IPS DF 6.9 (cell line): Measurements from ENCODE around the gene PDE10A.

Experiments used
- DNase-seq: peaks from one replicate; pipeline ENCODE4 v3.0.0-alpha.2; 2013; ENCODE audit warnings: low read depth, low spot score
- H3K27ac ChIP-seq: one replicate; pipeline ENCODE4 v1.5.1; 2013; ENCODE audit warnings: low read length, control low read depth
- H3K27me3 ChIP-seq: 2 replicates; pipeline ENCODE4 v1.6.1; 2013; ENCODE audit warnings: mild to moderate bottlenecking, low read length; ENCODE audit not compliant: control insufficient read depth, insufficient read depth
- H3K36me3 ChIP-seq: 2 replicates; pipeline ENCODE4 v1.6.1; 2013; ENCODE audit warnings: low read length; ENCODE audit not compliant: control insufficient read depth, insufficient read depth
- H3K4me1 ChIP-seq: 2 replicates; pipeline ENCODE4 v1.6.1; 2013; ENCODE audit warnings: low read length; ENCODE audit not compliant: control insufficient read depth, insufficient read depth
- H3K4me3 ChIP-seq: 2 replicates; pipeline ENCODE4 v1.5.1; 2013; ENCODE audit warnings: mild to moderate bottlenecking, low read length
- H3K9me3 ChIP-seq: 2 replicates; pipeline ENCODE4 v1.6.1; 2013; ENCODE audit warnings: low read length, inconsistent platforms; ENCODE audit not compliant: control insufficient read depth, insufficient read depth
- WGBS: extraction: QIAGEN DNeasy Blood & Tissue Kit; methylation state at CpG from one replicate; pipeline ENCODE4 v1.1.7; 2013; ENCODE audit warnings: mixed read lengths, missing lambda C conversion rate; ENCODE audit not compliant: insufficient read length, insufficient coverage; 5-methylcytosine and 5-hydroxymethylcytosine counted together

The PDE10A gene

DNA sequence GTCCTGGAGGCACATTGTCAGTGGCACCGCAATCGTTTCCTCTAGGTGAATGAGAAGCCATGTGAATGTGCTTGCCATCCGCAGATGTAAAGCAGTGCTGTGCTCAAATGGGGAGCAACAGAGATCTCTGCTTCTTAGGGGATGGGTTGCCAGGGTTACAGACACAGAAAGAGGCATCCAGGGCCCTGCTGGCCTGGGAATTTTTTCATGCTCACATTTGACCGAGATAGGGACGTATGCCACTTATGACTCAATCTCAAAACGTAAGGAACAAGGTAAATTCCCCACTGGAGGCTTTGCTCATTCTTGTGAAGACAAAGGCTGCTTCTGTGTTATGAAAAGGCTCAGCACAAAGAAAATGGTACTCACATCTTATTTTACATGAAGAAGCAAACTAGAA is 364.6 kb downstream of the PDE10A start:
- H3K9me3 ChIP-seq: no peaks in the 10 kb centered on the region
- no peaks in the 10 kb centered on the region for H3K4me1 ChIP-seq
- H3K27me3 ChIP-seq: no peaks in the 10 kb centered on the region
- H3K36me3 ChIP-seq: no peaks in the 10 kb centered on the region
- WGBS: no CpG with 5 or more reads among the region's 6 CpGs
- no peak overlapping the region for H3K27ac ChIP-seq
- DNase-seq: no peak
- no peak overlapping the region for H3K4me3 ChIP-seq

DNA sequence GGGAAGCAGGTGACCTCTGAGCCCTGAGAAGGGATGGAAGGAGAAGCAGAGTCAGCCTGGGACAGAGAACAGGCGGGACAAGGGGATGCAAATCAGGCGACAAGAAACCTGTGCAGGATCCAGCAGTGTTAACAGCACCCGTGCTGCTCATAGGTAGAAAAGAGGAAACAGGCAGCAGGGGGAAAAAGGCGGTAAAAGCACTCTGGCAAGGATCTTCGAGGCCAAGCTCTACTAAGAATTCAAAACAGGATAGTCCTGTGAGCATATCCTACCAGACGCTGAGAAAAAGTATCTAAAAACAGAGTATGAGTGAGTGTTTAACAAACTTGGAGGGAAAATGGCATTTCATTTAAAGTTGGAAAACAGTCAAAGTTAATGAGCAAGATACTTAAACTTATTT is 370.4 kb downstream of the PDE10A start:
- H3K4me1 ChIP-seq: no peaks in the 10 kb centered on the region
- no peaks in the 10 kb centered on the region for H3K36me3 ChIP-seq
- no CpG with 5 or more reads among the region's 6 CpGs for WGBS

More for the DNA sequence above, 370.4 kb downstream of the PDE10A start:
- H3K27ac ChIP-seq: no peak overlapping the region
- H3K4me3 ChIP-seq: no peak overlapping the region
- DNase-seq: no peak
- H3K27me3 ChIP-seq: no peaks in the 10 kb centered on the region
- no peaks in the 10 kb centered on the region for H3K9me3 ChIP-seq
